ENCODE data around the gene TSPAN11.

Gene TSPAN11

DNA sequence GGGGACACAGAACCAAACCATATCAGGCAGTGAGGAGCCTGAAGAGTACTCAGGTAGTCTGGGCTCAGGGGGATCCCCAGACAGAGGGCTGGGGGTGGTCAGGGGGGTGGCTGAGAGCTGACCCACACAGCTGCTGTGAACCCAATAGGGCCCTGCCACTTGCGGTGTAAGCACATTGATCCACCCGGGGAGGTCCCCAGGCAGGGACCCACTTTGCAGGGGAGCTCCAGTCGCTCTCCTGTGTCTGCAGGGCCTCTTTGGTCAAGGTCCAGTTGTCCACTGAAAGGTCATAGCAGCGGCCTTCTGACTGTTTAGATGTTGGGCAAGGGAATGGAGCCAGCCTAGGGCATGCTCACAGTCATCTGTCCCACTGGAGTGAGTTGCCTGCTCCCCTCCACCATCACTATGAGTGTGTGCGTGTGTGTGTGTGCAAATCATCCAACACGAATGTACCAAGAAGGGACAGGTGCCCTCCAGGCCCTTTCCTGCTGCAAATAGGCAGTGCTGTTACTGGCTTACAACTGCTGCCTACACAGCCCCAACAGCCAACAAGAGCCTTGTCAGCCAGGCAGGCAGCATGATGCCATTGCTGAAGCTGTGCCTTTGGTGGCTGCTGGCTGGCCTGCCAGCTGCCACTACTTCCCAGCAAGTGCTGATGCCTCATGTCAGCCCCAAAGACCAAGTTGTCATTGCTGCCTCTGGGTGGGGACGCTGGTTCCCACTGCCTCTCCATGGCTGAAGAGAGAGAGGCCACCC, 71.3 kb downstream of the TSPAN11 start:
- ChIA-PET POLR2A (no interaction called here), CTCF (no interaction called here)
- TF ChIP-seq, protein P1, sequence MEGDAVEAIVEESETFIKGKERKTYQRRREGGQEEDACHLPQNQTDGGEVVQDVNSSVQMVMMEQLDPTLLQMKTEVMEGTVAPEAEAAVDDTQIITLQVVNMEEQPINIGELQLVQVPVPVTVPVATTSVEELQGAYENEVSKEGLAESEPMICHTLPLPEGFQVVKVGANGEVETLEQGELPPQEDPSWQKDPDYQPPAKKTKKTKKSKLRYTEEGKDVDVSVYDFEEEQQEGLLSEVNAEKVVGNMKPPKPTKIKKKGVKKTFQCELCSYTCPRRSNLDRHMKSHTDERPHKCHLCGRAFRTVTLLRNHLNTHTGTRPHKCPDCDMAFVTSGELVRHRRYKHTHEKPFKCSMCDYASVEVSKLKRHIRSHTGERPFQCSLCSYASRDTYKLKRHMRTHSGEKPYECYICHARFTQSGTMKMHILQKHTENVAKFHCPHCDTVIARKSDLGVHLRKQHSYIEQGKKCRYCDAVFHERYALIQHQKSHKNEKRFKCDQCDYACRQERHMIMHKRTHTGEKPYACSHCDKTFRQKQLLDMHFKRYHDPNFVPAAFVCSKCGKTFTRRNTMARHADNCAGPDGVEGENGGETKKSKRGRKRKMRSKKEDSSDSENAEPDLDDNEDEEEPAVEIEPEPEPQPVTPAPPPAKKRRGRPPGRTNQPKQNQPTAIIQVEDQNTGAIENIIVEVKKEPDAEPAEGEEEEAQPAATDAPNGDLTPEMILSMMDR (IDR thresholded peaks at IDR 0.05; ENCODE audit: control extremely low read depth, extremely low read depth, low read depth, missing control alignments): no peak
- no peak for DNase-seq (ENCODE audit: extremely low spot score)

DNA sequence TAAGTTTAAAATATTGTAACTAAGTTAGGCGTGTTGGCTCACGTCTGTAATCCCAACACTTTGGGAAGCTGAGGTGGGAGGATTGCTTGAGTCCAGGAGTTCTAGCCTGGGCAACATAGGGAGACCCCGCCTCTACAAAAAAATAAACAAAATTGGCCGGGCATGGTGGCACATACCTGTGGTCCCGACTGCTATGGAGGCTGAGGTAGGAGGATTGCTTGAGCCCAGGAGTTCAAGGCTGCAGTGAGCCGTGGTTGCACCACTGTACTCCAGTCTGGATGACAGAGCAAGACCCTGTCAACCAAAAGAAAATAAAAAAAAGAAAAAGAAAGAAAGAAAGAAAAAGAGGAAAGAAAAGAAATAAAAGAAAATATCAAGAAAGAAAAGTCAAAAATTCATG, 72.5 kb downstream of the TSPAN11 start:
- DNase-seq (ENCODE audit: extremely low spot score): no peak
- POLR2A ChIA-PET: no interaction called here
- TF ChIP-seq, protein P1 (IDR thresholded peaks at IDR 0.05; ENCODE audit: control extremely low read depth, extremely low read depth, low read depth, missing control alignments): no peak
- CTCF ChIA-PET: interaction anchor here (1.1 kb wide), 1 partner anchor 12 kb away, joined by 3 read pairs; no protein-coding TSS in a partner anchor

DNA sequence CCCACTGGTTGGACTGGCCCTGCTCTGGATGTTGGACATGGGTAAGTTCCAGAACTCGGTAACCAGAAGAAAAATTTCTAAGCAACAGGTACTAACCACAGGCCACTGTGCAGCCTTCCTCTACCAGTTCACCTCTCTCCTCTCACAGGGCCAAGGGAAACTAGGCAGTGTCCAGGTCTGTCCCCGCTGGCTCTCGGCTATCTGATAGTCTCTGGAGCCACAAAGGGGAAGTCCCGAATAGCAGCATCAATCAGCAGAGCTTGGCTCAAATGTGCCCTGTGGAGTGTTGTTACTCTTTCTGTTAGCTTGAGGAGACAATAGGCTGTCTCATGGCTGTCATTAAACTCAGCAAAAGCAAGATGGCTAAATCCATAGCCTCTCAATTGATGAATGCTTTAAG, 73.2 kb downstream of the TSPAN11 start:
- CTCF ChIA-PET: interaction anchor here (1.1 to 2.4 kb wide), 4 partner anchors 9 to 153 kb away, joined by 3 to 10 read pairs (median 6); no protein-coding TSS in a partner anchor

DNA sequence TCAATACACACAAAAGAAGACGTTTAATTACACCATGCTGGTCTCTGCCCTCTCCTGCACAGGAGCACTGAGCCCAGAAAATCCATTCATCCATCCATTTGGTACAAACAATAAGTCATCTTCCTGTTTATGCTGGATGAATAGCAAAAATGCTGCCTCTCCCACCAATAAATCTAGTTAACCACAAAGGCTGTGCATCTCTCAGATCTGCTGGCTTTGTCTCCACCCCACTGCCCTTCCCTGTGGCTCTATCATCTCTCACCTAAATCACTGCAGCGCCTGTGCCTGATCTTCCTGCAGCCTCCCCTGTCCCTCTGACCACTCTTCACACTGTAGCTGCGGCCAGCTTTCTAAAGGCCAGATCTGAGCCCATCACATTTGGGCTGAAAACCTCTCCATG, 74.2 kb downstream of the TSPAN11 start:
- no peak for DNase-seq (ENCODE audit: extremely low spot score)
- CTCF ChIA-PET: interaction anchor here (0.9 to 2.4 kb wide), 4 partner anchors 10 to 154 kb away, joined by 3 to 10 read pairs (median 6); no protein-coding TSS in a partner anchor
- POLR2A ChIA-PET: interaction anchor here (1.0 kb wide), 1 partner anchor 272 kb away, joined by 4 read pairs; no protein-coding TSS in a partner anchor
- TF ChIP-seq, protein P1 (IDR thresholded peaks at IDR 0.05; ENCODE audit: control extremely low read depth, extremely low read depth, low read depth, missing control alignments): no peak

More for the DNA sequence above, 73.2 kb downstream of the TSPAN11 start:
- TF ChIP-seq, protein P1 (IDR thresholded peaks at IDR 0.05; ENCODE audit: control extremely low read depth, extremely low read depth, low read depth, missing control alignments): no peak
- DNase-seq (ENCODE audit: extremely low spot score): no peak
- POLR2A ChIA-PET: no interaction called here

DNA sequence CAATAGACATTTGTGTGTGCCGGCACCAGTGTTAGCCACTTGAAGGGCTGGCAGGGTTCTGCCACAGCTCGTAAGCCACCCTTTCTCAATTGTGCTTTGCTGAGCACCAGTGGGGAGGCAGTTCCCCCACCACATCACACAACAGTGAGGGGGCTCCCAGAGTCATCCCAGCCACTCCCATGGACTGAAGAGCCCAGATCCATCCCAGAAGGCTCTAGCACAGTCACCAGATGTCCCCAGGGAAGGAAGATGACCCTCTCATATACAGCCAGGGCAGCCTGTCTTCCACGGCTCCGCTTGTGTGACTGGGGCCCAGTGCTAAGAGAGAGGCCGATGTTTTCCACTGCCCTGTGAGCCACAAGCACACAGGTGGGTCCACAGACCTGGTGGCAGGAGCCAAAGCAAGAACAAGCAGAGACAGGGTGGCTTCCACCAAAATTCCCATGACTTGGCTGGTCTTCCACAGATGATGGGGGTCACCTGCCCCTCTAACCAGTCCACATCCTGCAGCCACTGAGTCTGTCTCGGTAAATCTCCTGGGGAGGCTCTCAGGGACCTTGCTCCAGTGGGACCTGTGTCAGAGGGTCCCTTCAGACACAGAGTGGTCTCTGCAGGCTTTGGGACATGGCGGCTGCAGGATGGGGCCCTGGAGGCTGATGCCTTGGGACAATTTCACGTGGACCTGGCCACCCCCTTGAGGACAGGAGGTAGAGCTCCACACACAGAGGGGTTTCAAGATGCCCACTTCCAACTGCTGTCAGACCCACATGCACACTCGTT, 75.2 kb downstream of the TSPAN11 start:
- TF ChIP-seq, protein P1 (IDR thresholded peaks at IDR 0.05; ENCODE audit: control extremely low read depth, extremely low read depth, low read depth, missing control alignments): no peak
- no peak for DNase-seq (ENCODE audit: extremely low spot score)
- ChIA-PET CTCF (interaction anchor here (2.4 kb wide), 1 partner anchor 11 kb away, joined by 10 read pairs; no protein-coding TSS in a partner anchor), POLR2A (interaction anchor here (1.0 kb wide), 1 partner anchor 271 kb away, joined by 4 read pairs; no protein-coding TSS in a partner anchor)

DNA sequence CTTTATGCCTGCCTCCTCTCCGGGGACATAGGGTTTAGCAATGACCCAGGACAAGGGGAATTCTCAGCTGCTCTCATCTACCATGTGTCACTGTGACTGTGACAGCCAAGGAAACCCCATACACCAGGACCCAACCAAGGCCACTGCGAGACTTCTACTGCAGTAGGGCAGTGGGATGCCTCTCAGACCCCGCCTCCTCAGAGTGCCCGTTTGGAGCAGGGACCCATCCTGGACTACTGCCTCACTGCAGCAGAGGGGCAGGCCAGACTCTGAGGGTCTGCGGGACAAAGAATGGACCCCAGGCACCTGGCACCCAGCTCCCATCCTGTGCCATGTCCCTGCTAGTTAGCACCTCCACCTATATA, 75.8 kb downstream of the TSPAN11 start:
- DNase-seq (ENCODE audit: extremely low spot score): no peak
- POLR2A ChIA-PET: no interaction called here
- TF ChIP-seq, protein P1 (IDR thresholded peaks at IDR 0.05; ENCODE audit: control extremely low read depth, extremely low read depth, low read depth, missing control alignments): no peak
- CTCF ChIA-PET: no interaction called here
